Ishikawa (cell line): ENCODE data around the gene MAP3K2.
A peak's percentile ranks its signal among the peaks of the same experiment; 100 is the strongest.

Experiments used
- CEBPB ChIP-seq: IDR thresholded peaks from 2 replicates; pipeline ENCODE4 v1.6.1; 2012
- CREB1 ChIP-seq: IDR thresholded peaks from 2 replicates; pipeline ENCODE4 v1.6.1; 2012; ENCODE audit warnings: low read depth
- EGR1 ChIP-seq: IDR thresholded peaks from 2 replicates; pipeline ENCODE4 v1.6.1; 2012
- EP300 ChIP-seq: IDR thresholded peaks from 2 replicates; pipeline ENCODE4 v1.6.1; 2012; ENCODE audit warnings: borderline replicate concordance
- FOXM1 ChIP-seq: IDR thresholded peaks from 2 replicates; pipeline ENCODE4 v1.6.1; 2012; ENCODE audit warnings: low read depth, borderline replicate concordance
- NFIC ChIP-seq: IDR thresholded peaks from 2 replicates; pipeline ENCODE4 v1.6.1; 2012
- RAD21 ChIP-seq: IDR thresholded peaks from 2 replicates; pipeline ENCODE4 v1.6.1; 2012; ENCODE audit warnings: low read depth
- REST ChIP-seq: IDR thresholded peaks from 2 replicates; pipeline ENCODE4 v1.6.1; 2012; ENCODE audit warnings: low read depth, mild to moderate bottlenecking
- TAF1 ChIP-seq: IDR thresholded peaks from 2 replicates; pipeline ENCODE4 v1.6.1; 2012; ENCODE audit warnings: low read depth, mild to moderate bottlenecking
- TCF12 ChIP-seq: IDR thresholded peaks from 2 replicates; pipeline ENCODE4 v1.6.1; 2012; ENCODE audit warnings: low read depth
- TEAD4 ChIP-seq: IDR thresholded peaks from 2 replicates; pipeline ENCODE4 v1.6.1; 2012
- USF1 ChIP-seq: IDR thresholded peaks from 2 replicates; pipeline ENCODE4 v1.6.1; 2012
- YY1 ChIP-seq: IDR thresholded peaks from 2 replicates; pipeline ENCODE4 v1.6.1; 2012; ENCODE audit warnings: low read depth
- ZBTB7A ChIP-seq: IDR thresholded peaks from 2 replicates; pipeline ENCODE4 v1.6.1; 2012; ENCODE audit warnings: low read depth
- TF ChIP-seq, protein P1 (sequence below): IDR thresholded peaks from 2 replicates; pipeline ENCODE4 v1.6.1; 2012

The MAP3K2 gene

DNA sequence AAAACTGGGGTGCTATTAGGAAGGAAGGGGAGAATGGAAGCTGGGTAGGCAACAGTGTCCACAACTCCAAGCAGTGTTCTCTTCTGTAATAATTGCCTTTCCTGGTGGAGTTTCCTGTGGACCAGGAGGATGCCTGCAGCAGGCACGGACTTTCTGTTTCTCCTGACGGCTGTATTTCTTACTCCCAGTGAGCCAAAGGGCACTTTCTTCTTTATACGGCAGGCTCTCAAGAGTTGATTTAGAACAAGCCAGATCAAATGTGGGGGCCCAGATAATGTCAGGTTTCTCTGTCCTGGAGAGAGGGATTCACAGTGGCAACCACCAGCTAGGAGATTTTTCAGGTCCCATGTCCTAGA lies 17.5 kb upstream of the MAP3K2 start:
- no peak for TF ChIP-seq TAF1
- no peak for TF ChIP-seq RAD21
- TF ChIP-seq, protein P1, sequence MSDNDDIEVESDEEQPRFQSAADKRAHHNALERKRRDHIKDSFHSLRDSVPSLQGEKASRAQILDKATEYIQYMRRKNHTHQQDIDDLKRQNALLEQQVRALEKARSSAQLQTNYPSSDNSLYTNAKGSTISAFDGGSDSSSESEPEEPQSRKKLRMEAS, result no peak
- no peak for TF ChIP-seq EP300
- TF ChIP-seq ZBTB7A, result no peak
- no peak for TF ChIP-seq NFIC

GRCh38 chr2:127404466-127405254 lies 16.9 kb upstream of the MAP3K2 start:
- TF ChIP-seq NFIC, result no peak
- no peak for TF ChIP-seq ZBTB7A
- no peak for TF ChIP-seq CEBPB
- TF ChIP-seq TAF1, result no peak
- no peak for TF ChIP-seq USF1
- no peak for TF ChIP-seq EGR1
- no peak for TF ChIP-seq TEAD4
- TF ChIP-seq, protein P1, result no peak
- TF ChIP-seq REST, result no peak
- TF ChIP-seq RAD21, result no peak
- no peak for TF ChIP-seq TCF12
- TF ChIP-seq EP300, result no peak
- no peak for TF ChIP-seq FOXM1
- no peak for TF ChIP-seq CREB1
- no peak for TF ChIP-seq YY1

- no peak for TF ChIP-seq USF1
- TF ChIP-seq, protein P1, result no peak
Measured at GRCh38 chr2:127403460-127403859, 15.7 kb upstream of the MAP3K2 start.

GRCh38 chr2:127401757-127402695 lies 14.3 kb upstream of the MAP3K2 start:
- no peak for TF ChIP-seq FOXM1

- TF ChIP-seq TCF12 (peak; percentile 67; the same call in 1 of the 2 replicates), RAD21 (no peak), TAF1 (0 out of 2 replicates have a peak, but pooled peaks have one; percentile 29), EP300 (peak; percentile 23; the same call in 1 of the 2 replicates), REST (no peak), CREB1 (0 out of 2 replicates have a peak, but pooled peaks have one; percentile 1), CEBPB (no peak), FOXM1 (no peak), ZBTB7A (peak; percentile 76; the same call in 1 of the 2 replicates), TEAD4 (peak; percentile 41; the same call in 1 of the 2 replicates), EGR1 (no peak), YY1 (0 out of 2 replicates have a peak, but pooled peaks have one; percentile 15), NFIC (peak; percentile 67), USF1 (no peak)
- TF ChIP-seq, protein P1, result no peak; the same call in 1 of the 2 replicates
Measured at GRCh38 chr2:127400897-127401756, 13.4 kb upstream of the MAP3K2 start.
